HCT116 (cell line): ENCODE measurements around the gene GHR. TPM values are rescaled to one million over a fixed set of nuclear protein-coding genes. Genes with fewer than 3 reads are reported as not detected.

ENCODE experiments used
- ATAC-seq: fragments of 200-7000 bp; cut with Tn5 transposase; 2 replicates; pipeline ENCODE4 v1.9.1; 2020; ENCODE audit warnings: mild to moderate bottlenecking, moderate library complexity
- BruUV-seq: library from RNA; stranded (reverse); fragments of 400-500 nt; replicated peaks from 2 replicates; lab custom pipeline; 2021; lab: Mats Ljungman, UMichigan
- CTCF ChIA-PET: fragments of 300-600 bp; sonication (Branson Sonifier 250); formaldehyde crosslinking; loops from one replicate; lab custom pipeline; 2021; ENCODE audit warnings: antibody characterized with exemption; lab: Charles Lee
- POLR2A ChIA-PET: fragments of 300-600, 350-600 bp; sonication (Branson Sonifier 250); formaldehyde crosslinking; loops from one replicate; lab custom pipeline; 2021; ENCODE audit warnings: antibody characterized with exemption; lab: Charles Lee
- RAD21 ChIA-PET, 2 experiments: fragments of 300-600 bp; sonication (Branson Sonifier 250); formaldehyde crosslinking; loops; one replicate each; lab custom pipeline; 2023; ENCODE audit warnings: low total read pairs in 2 of 2; ENCODE audit not compliant: uncharacterized antibody in 2 of 2, unreplicated experiment in 2 of 2, low non-redundant PET in 1 of 2; lab: Charles Lee
- DNase-seq: peaks from one replicate; pipeline ENCODE4 v3.0.0-alpha.2; 2010; ENCODE audit warnings: low read depth, low spot score
- H2AFZ ChIP-seq: fragments of 200-600 bp; shearing (Covaris generic), sonication (generic); 2 replicates; pipeline ENCODE4 v1.6.1; 2017; ENCODE audit warnings: low read depth, mixed run types, mixed read lengths, antibody characterized with exemption, low read length; ENCODE audit not compliant: poor library complexity, severe bottlenecking
- H3K27ac ChIP-seq: 2 replicates; pipeline ENCODE4 v1.5.1; 2012; ENCODE audit warnings: low read depth, low read length
- H3K27me3 ChIP-seq: fragments of 200-600 bp; sonication (generic); 2 replicates; pipeline ENCODE4 v1.6.1; 2016; ENCODE audit warnings: mixed run types, low read length, mixed read lengths; ENCODE audit not compliant: insufficient read depth
- H3K36me3 ChIP-seq, 2 experiments: fragments of 200-500 bp in 1 of 2; fragments of 200-600 bp in 1 of 2; sonication (Bioruptor generic) in 1 of 2; sonication (generic) in 1 of 2; 2 replicates each; pipeline versions ENCODE4 v1.5.1 to v1.6.1; 2014 to 2016; ENCODE audit warnings: low read length in 2 of 2, inconsistent platforms in 1 of 2, mixed read lengths in 1 of 2, mixed run types in 1 of 2; ENCODE audit not compliant: insufficient read depth in 2 of 2, control insufficient read depth in 1 of 2
- H3K4me1 ChIP-seq, 2 experiments: fragments of 200-600 bp in 1 of 2; sonication (generic) in 1 of 2; 2 replicates each; pipeline versions ENCODE4 v1.5.1 to v1.6.1; 2012 to 2017; ENCODE audit warnings: low read length in 2 of 2, inconsistent platforms in 1 of 2, mild to moderate bottlenecking in 1 of 2, mixed read lengths in 1 of 2, mixed run types in 1 of 2, moderate library complexity in 1 of 2; ENCODE audit not compliant: insufficient read depth in 2 of 2, control insufficient read depth in 1 of 2
- H3K4me2 ChIP-seq: fragments of 200-600 bp; sonication (generic); 2 replicates; pipeline ENCODE4 v1.6.1; 2017; ENCODE audit warnings: mixed run types, low read length, mixed read lengths
- H3K4me3 ChIP-seq, 2 experiments: fragments of 200-600 bp in 1 of 2; sonication (generic) in 1 of 2; replicated peaks in 1 of 2; 2 replicates each; pipeline ENCODE4 v1.5.1; 2011 to 2016; ENCODE audit warnings: low read length in 2 of 2, control low read depth in 1 of 2, low read depth in 1 of 2, mild to moderate bottlenecking in 1 of 2, mixed read lengths in 1 of 2, mixed run types in 1 of 2
- H3K79me2 ChIP-seq: fragments of 200-600 bp; sonication (generic); 2 replicates; pipeline ENCODE4 v1.6.1; 2017; ENCODE audit warnings: mild to moderate bottlenecking, mixed run types, low read length, moderate library complexity, mixed read lengths; ENCODE audit not compliant: insufficient read depth
- H3K9ac ChIP-seq: fragments of 200-600 bp; sonication (generic); 2 replicates; pipeline ENCODE4 v1.6.1; 2016; ENCODE audit warnings: low read length, mixed read lengths
- H3K9me2 ChIP-seq: fragments of 200-600 bp; sonication (generic), shearing (Covaris generic); 2 replicates; pipeline ENCODE4 v1.6.1; 2017; ENCODE audit warnings: mixed run types, mild to moderate bottlenecking, moderate library complexity; ENCODE audit not compliant: insufficient read depth
- H3K9me3 ChIP-seq, 2 experiments: fragments of 200-500 bp in 1 of 2; fragments of 200-600 bp in 1 of 2; sonication (Bioruptor generic) in 1 of 2; sonication (generic) in 1 of 2; 2 replicates each; pipeline ENCODE4 v1.6.1; 2014 to 2017; ENCODE audit warnings: low read length in 2 of 2, mixed read lengths in 2 of 2, inconsistent platforms in 1 of 2, low read depth in 1 of 2, mild to moderate bottlenecking in 1 of 2, mixed run types in 1 of 2, moderate library complexity in 1 of 2; ENCODE audit not compliant: control insufficient read depth in 1 of 2, insufficient read depth in 1 of 2
- H4K20me1 ChIP-seq: fragments of 200-600 bp; sonication (generic), shearing (Covaris generic); 2 replicates; pipeline ENCODE4 v1.6.1; 2017; ENCODE audit warnings: mixed run types, mild to moderate bottlenecking, moderate library complexity; ENCODE audit not compliant: insufficient read depth
- CBX3 ChIP-seq: IDR thresholded peaks from 2 replicates; pipeline ENCODE4 v1.6.1; 2012; ENCODE audit warnings: low read depth
- CEBPB ChIP-seq: IDR thresholded peaks from 2 replicates; pipeline ENCODE4 v1.6.1; 2012; ENCODE audit warnings: low read depth
- ELF1 ChIP-seq: IDR thresholded peaks from 2 replicates; pipeline ENCODE4 v1.6.1; 2012; ENCODE audit warnings: low read depth, borderline replicate concordance
- FOSL1 ChIP-seq: IDR thresholded peaks from 2 replicates; pipeline ENCODE4 v1.6.1; 2012; ENCODE audit warnings: low read depth
- JUND ChIP-seq: IDR thresholded peaks from 2 replicates; pipeline ENCODE4 v1.6.1; 2012
- POLR2AphosphoS5 ChIP-seq: IDR thresholded peaks from 2 replicates; pipeline ENCODE4 v1.6.1; 2011; ENCODE audit warnings: mild to moderate bottlenecking, low read depth, low read length, moderate library complexity
- RAD21 ChIP-seq: IDR thresholded peaks from 2 replicates; pipeline ENCODE4 v1.6.1; 2012; ENCODE audit warnings: low read depth, mild to moderate bottlenecking
- SP1 ChIP-seq: IDR thresholded peaks from 2 replicates; pipeline ENCODE4 v1.6.1; 2012; ENCODE audit warnings: low read depth
- SRF ChIP-seq: IDR thresholded peaks from 2 replicates; pipeline ENCODE4 v1.6.1; 2012; ENCODE audit warnings: low read depth
- TCF7L2 ChIP-seq: IDR thresholded peaks from 2 replicates; pipeline ENCODE4 v1.7.0; 2011; ENCODE audit warnings: borderline replicate concordance, inconsistent platforms; ENCODE audit not compliant: insufficient read depth, insufficient read length; ENCODE audit errors: extremely low read depth
- ZFX ChIP-seq: fragments of 450-650 bp; IDR thresholded peaks from 2 replicates; pipeline ENCODE4 v1.6.1; 2017
- ZNF274 ChIP-seq: fragments of 200-500 bp; sonication (Bioruptor generic); IDR thresholded peaks from 2 replicates; pipeline ENCODE4 v1.6.1; 2014; ENCODE audit warnings: mild to moderate bottlenecking, low read depth, low read length, inconsistent platforms
- intact Hi-C: fragments of 100-400 bp; cut with micrococcal nuclease; formaldehyde crosslinking; loops from 2 replicates; pipeline ENCODE4 v1.10.0; 2022
- total RNA-seq: library from RNA; stranded (reverse); gene quantifications from one replicate; pipeline ENCODE4 v1.2.1, GENCODE V29; 2021; ENCODE audit not compliant: unreplicated experiment
- TF ChIP-seq, protein P1 (sequence below), 3 experiments: fragments of 200-600 bp in 1 of 3; sonication (generic) in 1 of 3; IDR thresholded peaks in 2 of 3; conservative IDR thresholded peaks in 1 of 3; 2 replicates each; pipeline ENCODE4 v1.5.1; 2012 to 2017; ENCODE audit warnings: low read depth in 2 of 3, low read length in 2 of 3, antibody characterized with exemption in 1 of 3, borderline replicate concordance in 1 of 3, control low read depth in 1 of 3, mild to moderate bottlenecking in 1 of 3, mixed read lengths in 1 of 3, mixed run types in 1 of 3, moderate library complexity in 1 of 3; ENCODE audit not compliant: insufficient read depth in 1 of 3
- TF ChIP-seq, protein P2 (sequence below): IDR thresholded peaks from 2 replicates; pipeline ENCODE4 v1.6.1; 2011; ENCODE audit warnings: mild to moderate bottlenecking, low read length, moderate library complexity; ENCODE audit not compliant: insufficient replicate concordance; ENCODE audit errors: extremely low read depth
- TF ChIP-seq, protein P3 (sequence below): IDR thresholded peaks from 2 replicates; pipeline ENCODE4 v1.6.1; 2012; ENCODE audit warnings: low read depth
- TF ChIP-seq, protein P4 (sequence below): IDR thresholded peaks from 2 replicates; pipeline ENCODE4 v1.6.1; 2012

Gene GHR
- total RNA-seq, 1 experiment from 2014 or later = not detected

DNA sequence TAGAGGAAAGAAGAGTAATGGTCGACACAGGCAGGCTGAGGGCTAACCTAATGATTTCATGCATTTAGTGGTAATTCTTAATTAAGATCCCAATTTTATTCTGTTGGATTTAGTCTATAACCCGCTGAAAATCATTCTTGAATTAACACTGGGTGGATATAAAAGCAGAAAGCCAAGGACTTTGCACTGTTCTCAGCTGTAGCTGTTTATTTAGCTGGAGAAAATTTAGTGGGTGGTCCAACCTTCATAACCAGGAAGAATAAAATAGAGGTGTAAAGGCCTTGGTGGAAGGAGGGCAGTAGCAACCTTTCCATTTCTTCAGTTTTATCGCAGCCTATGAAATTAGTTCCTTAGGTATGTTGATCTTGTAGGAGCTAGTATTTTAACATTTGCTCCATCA is 92.3 kb downstream of the GHR start:
- TF ChIP-seq TCF7L2 (no peak), SRF (no peak), POLR2AphosphoS5 (no peak), JUND (no peak), FOSL1 (no peak), ELF1 (no peak), CBX3 (no peak), RAD21 (no peak), CEBPB (no peak), ZFX (no peak), SP1 (no peak), ZNF274 (no peak)
- TF ChIP-seq, protein P1, sequence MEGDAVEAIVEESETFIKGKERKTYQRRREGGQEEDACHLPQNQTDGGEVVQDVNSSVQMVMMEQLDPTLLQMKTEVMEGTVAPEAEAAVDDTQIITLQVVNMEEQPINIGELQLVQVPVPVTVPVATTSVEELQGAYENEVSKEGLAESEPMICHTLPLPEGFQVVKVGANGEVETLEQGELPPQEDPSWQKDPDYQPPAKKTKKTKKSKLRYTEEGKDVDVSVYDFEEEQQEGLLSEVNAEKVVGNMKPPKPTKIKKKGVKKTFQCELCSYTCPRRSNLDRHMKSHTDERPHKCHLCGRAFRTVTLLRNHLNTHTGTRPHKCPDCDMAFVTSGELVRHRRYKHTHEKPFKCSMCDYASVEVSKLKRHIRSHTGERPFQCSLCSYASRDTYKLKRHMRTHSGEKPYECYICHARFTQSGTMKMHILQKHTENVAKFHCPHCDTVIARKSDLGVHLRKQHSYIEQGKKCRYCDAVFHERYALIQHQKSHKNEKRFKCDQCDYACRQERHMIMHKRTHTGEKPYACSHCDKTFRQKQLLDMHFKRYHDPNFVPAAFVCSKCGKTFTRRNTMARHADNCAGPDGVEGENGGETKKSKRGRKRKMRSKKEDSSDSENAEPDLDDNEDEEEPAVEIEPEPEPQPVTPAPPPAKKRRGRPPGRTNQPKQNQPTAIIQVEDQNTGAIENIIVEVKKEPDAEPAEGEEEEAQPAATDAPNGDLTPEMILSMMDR (IDR thresholded peaks at IDR 0.05 in 2 of 3, conservative IDR thresholded peaks at IDR 0.05 in 1 of 3; ENCODE audit: borderline replicate concordance in 1 of 3, insufficient read depth in 1 of 3, low read depth in 2 of 3, low read length in 2 of 3) = no peak
- TF ChIP-seq, protein P2, sequence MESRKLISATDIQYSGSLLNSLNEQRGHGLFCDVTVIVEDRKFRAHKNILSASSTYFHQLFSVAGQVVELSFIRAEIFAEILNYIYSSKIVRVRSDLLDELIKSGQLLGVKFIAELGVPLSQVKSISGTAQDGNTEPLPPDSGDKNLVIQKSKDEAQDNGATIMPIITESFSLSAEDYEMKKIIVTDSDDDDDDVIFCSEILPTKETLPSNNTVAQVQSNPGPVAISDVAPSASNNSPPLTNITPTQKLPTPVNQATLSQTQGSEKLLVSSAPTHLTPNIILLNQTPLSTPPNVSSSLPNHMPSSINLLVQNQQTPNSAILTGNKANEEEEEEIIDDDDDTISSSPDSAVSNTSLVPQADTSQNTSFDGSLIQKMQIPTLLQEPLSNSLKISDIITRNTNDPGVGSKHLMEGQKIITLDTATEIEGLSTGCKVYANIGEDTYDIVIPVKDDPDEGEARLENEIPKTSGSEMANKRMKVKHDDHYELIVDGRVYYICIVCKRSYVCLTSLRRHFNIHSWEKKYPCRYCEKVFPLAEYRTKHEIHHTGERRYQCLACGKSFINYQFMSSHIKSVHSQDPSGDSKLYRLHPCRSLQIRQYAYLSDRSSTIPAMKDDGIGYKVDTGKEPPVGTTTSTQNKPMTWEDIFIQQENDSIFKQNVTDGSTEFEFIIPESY = no peak
- TF ChIP-seq, protein P3, sequence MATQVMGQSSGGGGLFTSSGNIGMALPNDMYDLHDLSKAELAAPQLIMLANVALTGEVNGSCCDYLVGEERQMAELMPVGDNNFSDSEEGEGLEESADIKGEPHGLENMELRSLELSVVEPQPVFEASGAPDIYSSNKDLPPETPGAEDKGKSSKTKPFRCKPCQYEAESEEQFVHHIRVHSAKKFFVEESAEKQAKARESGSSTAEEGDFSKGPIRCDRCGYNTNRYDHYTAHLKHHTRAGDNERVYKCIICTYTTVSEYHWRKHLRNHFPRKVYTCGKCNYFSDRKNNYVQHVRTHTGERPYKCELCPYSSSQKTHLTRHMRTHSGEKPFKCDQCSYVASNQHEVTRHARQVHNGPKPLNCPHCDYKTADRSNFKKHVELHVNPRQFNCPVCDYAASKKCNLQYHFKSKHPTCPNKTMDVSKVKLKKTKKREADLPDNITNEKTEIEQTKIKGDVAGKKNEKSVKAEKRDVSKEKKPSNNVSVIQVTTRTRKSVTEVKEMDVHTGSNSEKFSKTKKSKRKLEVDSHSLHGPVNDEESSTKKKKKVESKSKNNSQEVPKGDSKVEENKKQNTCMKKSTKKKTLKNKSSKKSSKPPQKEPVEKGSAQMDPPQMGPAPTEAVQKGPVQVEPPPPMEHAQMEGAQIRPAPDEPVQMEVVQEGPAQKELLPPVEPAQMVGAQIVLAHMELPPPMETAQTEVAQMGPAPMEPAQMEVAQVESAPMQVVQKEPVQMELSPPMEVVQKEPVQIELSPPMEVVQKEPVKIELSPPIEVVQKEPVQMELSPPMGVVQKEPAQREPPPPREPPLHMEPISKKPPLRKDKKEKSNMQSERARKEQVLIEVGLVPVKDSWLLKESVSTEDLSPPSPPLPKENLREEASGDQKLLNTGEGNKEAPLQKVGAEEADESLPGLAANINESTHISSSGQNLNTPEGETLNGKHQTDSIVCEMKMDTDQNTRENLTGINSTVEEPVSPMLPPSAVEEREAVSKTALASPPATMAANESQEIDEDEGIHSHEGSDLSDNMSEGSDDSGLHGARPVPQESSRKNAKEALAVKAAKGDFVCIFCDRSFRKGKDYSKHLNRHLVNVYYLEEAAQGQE = no peak
- TF ChIP-seq, protein P4, sequence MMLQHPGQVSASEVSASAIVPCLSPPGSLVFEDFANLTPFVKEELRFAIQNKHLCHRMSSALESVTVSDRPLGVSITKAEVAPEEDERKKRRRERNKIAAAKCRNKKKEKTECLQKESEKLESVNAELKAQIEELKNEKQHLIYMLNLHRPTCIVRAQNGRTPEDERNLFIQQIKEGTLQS = no peak
- H3K9me2 ChIP-seq = no peaks in the 10 kb centered on the region
- H3K27me3 ChIP-seq = no peaks in the 10 kb centered on the region
- no peak overlapping the region for H3K27ac ChIP-seq
- no peak overlapping the region for H3K4me3 ChIP-seq
- DNase-seq = no peak
- CTCF ChIA-PET = interaction anchor here (0.8 to 1.9 kb wide), 5 partner anchors 68 to 374 kb away, joined by 3 to 12 read pairs (median 8); no protein-coding TSS in a partner anchor
- no peak for ATAC-seq
- H3K9ac ChIP-seq = no peak overlapping the region
- no peak overlapping the region for H2AFZ ChIP-seq
- no peaks in the 10 kb centered on the region for H4K20me1 ChIP-seq
- RAD21 ChIA-PET = no interaction called here
- no peak overlapping the region for H3K4me2 ChIP-seq
- intact Hi-C loops = no loop called here
- H3K4me1 ChIP-seq = no peaks in the 10 kb centered on the region
- BruUV-seq = no TSS peak
- no peaks in the 10 kb centered on the region for H3K36me3 ChIP-seq
- no peaks in the 10 kb centered on the region for H3K9me3 ChIP-seq
- H3K79me2 ChIP-seq = no peaks in the 10 kb centered on the region
- POLR2A ChIA-PET = no interaction called here
